ENCODE results near the gene MRPS18B.

MRPS18B gene

GRCh38 chr6:30598912-30599624 is 18.6 kb upstream of the MRPS18B start:
- no peaks in the 10 kb centered on the region for H3K27me3 ChIP-seq
- H3K4me1 ChIP-seq (ENCODE audit: control insufficient read depth in 1 of 2, insufficient read depth in 1 of 2, low read depth in 1 of 2, low read length in 1 of 2), result no peaks in the 10 kb centered on the region
- TF ChIP-seq CTCF (IDR thresholded peaks at IDR 0.05), result no peak
- H3K36me3 ChIP-seq, result peaks cover 58% of the 10 kb centered on the region
- no peaks in the 10 kb centered on the region for H3K9me3 ChIP-seq
- no peak overlapping the region for H3K4me3 ChIP-seq (ENCODE audit: low read depth in 1 of 2, low read length in 1 of 2)
- H3K27ac ChIP-seq, result peak overlapping the region; percentile 58

GRCh38 chr6:30599625-30600324 is 17.9 kb upstream of the MRPS18B start:
- Histone ChIP-seq H3K27ac (peak overlapping the region; percentile 58), H3K9me3 (no peaks in the 10 kb centered on the region), H3K36me3 (peaks cover 58% of the 10 kb centered on the region), H3K4me3 (ENCODE audit: low read depth in 1 of 2, low read length in 1 of 2) (no peak overlapping the region), H3K4me1 (ENCODE audit: control insufficient read depth in 1 of 2, insufficient read depth in 1 of 2, low read depth in 1 of 2, low read length in 1 of 2) (no peaks in the 10 kb centered on the region), H3K27me3 (no peaks in the 10 kb centered on the region)
- TF ChIP-seq CTCF (IDR thresholded peaks at IDR 0.05), result no peak

- Histone ChIP-seq H3K4me3 (ENCODE audit: low read depth in 1 of 2, low read length in 1 of 2) (no peak overlapping the region), H3K36me3 (peaks cover 62% of the 10 kb centered on the region), H3K9me3 (no peaks in the 10 kb centered on the region), H3K27ac (peak overlapping the region; percentile 58), H3K4me1 (ENCODE audit: control insufficient read depth in 1 of 2, insufficient read depth in 1 of 2, low read depth in 1 of 2, low read length in 1 of 2) (no peaks in the 10 kb centered on the region), H3K27me3 (no peaks in the 10 kb centered on the region)
- TF ChIP-seq CTCF (IDR thresholded peaks at IDR 0.05), result no peak
Observed at GRCh38 chr6:30600451-30600961, 17.1 kb upstream of the MRPS18B start.

- Histone ChIP-seq H3K27ac (peak overlapping the region; percentile 58), H3K36me3 (peaks cover 71% of the 10 kb centered on the region)
- no peak for TF ChIP-seq CTCF (IDR thresholded peaks at IDR 0.05)
Observed at GRCh38 chr6:30601436-30601814, 16.2 kb upstream of the MRPS18B start.

GRCh38 chr6:30601815-30602641 is 15.6 kb upstream of the MRPS18B start:
- no peak for TF ChIP-seq CTCF (IDR thresholded peaks at IDR 0.05)
- Histone ChIP-seq H3K36me3 (peaks cover 77% of the 10 kb centered on the region), H3K27me3 (no peaks in the 10 kb centered on the region), H3K9me3 (no peaks in the 10 kb centered on the region), H3K27ac (peak overlapping the region; percentile 58), H3K4me3 (ENCODE audit: low read depth in 1 of 2, low read length in 1 of 2) (no peak overlapping the region), H3K4me1 (ENCODE audit: control insufficient read depth in 1 of 2, insufficient read depth in 1 of 2, low read depth in 1 of 2, low read length in 1 of 2) (peaks cover 8 to 11% of the 10 kb centered on the region in 2 experiments)

More at GRCh38 chr6:30601436-30601814, 16.2 kb upstream of the MRPS18B start:
- Histone ChIP-seq H3K4me1 (ENCODE audit: control insufficient read depth in 1 of 2, insufficient read depth in 1 of 2, low read depth in 1 of 2, low read length in 1 of 2) (peaks cover 3 to 5% of the 10 kb centered on the region in 2 experiments), H3K27me3 (no peaks in the 10 kb centered on the region), H3K9me3 (no peaks in the 10 kb centered on the region), H3K4me3 (ENCODE audit: low read depth in 1 of 2, low read length in 1 of 2) (no peak overlapping the region)
